IMR-90 (cell line): Measurements from ENCODE around the gene NFYC. TPM values are rescaled to one million over a fixed set of nuclear protein-coding genes. Genes with fewer than 3 reads are reported as not detected.

Experiments
- ATAC-seq: fragments of 200-7000 bp; cut with Tn5 transposase; 2 replicates; pipeline ENCODE4 v1.9.1; 2020; ENCODE audit warnings: low read depth, mild to moderate bottlenecking, moderate library complexity
- BruUV-seq: library from RNA; stranded (reverse); fragments of 400-500 nt; replicated peaks from 2 replicates; lab custom pipeline; 2021; lab: Mats Ljungman, UMichigan
- CTCF ChIA-PET: fragments of 300-600 bp; formaldehyde crosslinking; extraction: SDS; loops from one replicate; lab custom pipeline; 2021; ENCODE audit warnings: antibody characterized with exemption; lab: Yijun Ruan, JAX
- POLR2A ChIA-PET: fragments of 300-600 bp; sonication (Branson Sonifier 250); formaldehyde crosslinking; loops from one replicate; lab custom pipeline; 2022; ENCODE audit warnings: antibody characterized with exemption; ENCODE audit not compliant: unreplicated experiment; lab: Charles Lee
- DNase-seq: peaks from one replicate; pipeline ENCODE4 v3.0.0; 2013
- H2AFZ ChIP-seq: replicated peaks from 2 replicates; pipeline ENCODE3; 2013; ENCODE audit warnings: low read length, mild to moderate bottlenecking; ENCODE audit not compliant: poor library complexity
- H2AK5ac ChIP-seq: 2 replicates; pipeline ENCODE4 v1.6.1; 2013; ENCODE audit warnings: low read depth, low read length, inconsistent platforms
- H2AK9ac ChIP-seq: replicated peaks from 2 replicates; pipeline ENCODE3; 2013; ENCODE audit warnings: mild to moderate bottlenecking, low read depth, low read length, moderate library complexity; ENCODE audit not compliant: poor library complexity
- H2BK120ac ChIP-seq: 2 replicates; pipeline ENCODE4 v1.6.1; 2013; ENCODE audit warnings: low read depth, low read length, inconsistent platforms
- H2BK15ac ChIP-seq: 3 replicates; pipeline ENCODE4 v1.6.1; 2013; ENCODE audit warnings: low read depth, low read length, inconsistent platforms
- H2BK20ac ChIP-seq: 2 replicates; pipeline ENCODE4 v1.6.1; 2013; ENCODE audit warnings: low read depth, mild to moderate bottlenecking, inconsistent platforms, low read length, moderate library complexity
- H2BK5ac ChIP-seq: 2 replicates; pipeline ENCODE4 v1.6.1; 2013; ENCODE audit warnings: mild to moderate bottlenecking, low read depth, low read length, inconsistent platforms; ENCODE audit not compliant: poor library complexity, severe bottlenecking
- H3K14ac ChIP-seq: replicated peaks from 2 replicates; pipeline ENCODE4 v1.6.1; 2013; ENCODE audit warnings: low read depth, low read length, inconsistent platforms
- H3K18ac ChIP-seq: 2 replicates; pipeline ENCODE4 v1.6.1; 2013; ENCODE audit warnings: low read depth, low read length, control low read depth
- H3K23ac ChIP-seq: 2 replicates; pipeline ENCODE4 v1.6.1; 2013; ENCODE audit warnings: low read depth, low read length, inconsistent platforms
- H3K27ac ChIP-seq: 2 replicates; pipeline ENCODE4 v1.5.1; 2013; ENCODE audit warnings: mild to moderate bottlenecking, control low read depth, low read length; ENCODE audit not compliant: insufficient read depth
- H3K27me3 ChIP-seq: 2 replicates; pipeline ENCODE4 v1.6.1; 2013; ENCODE audit warnings: low read length; ENCODE audit not compliant: control insufficient read depth, insufficient read depth
- H3K36me3 ChIP-seq: 2 replicates; pipeline ENCODE4 v1.6.1; 2013; ENCODE audit warnings: low read length, mixed read lengths; ENCODE audit not compliant: control insufficient read depth, insufficient read depth
- H3K4ac ChIP-seq: 2 replicates; pipeline ENCODE4 v1.6.1; 2013; ENCODE audit warnings: low read depth, low read length, inconsistent platforms
- H3K4me1 ChIP-seq: 2 replicates; pipeline ENCODE4 v1.6.1; 2013; ENCODE audit warnings: low read length, mixed read lengths; ENCODE audit not compliant: control insufficient read depth, insufficient read depth
- H3K4me2 ChIP-seq: 2 replicates; pipeline ENCODE4 v1.6.1; 2013; ENCODE audit warnings: low read depth, mild to moderate bottlenecking, control low read depth, low read length, moderate library complexity
- H3K4me3 ChIP-seq: 2 replicates; pipeline ENCODE4 v1.5.1; 2013; ENCODE audit warnings: low read depth, mild to moderate bottlenecking, control low read depth, low read length, moderate library complexity; ENCODE audit not compliant: insufficient read depth
- H3K56ac ChIP-seq: 2 replicates; pipeline ENCODE4 v1.6.1; 2013; ENCODE audit warnings: low read length, inconsistent platforms; ENCODE audit not compliant: insufficient read depth; ENCODE audit errors: extremely low read depth
- H3K79me1 ChIP-seq, 2 experiments: 2 replicates each; pipeline ENCODE4 v1.6.1; 2013; ENCODE audit warnings: low read length in 2 of 2, inconsistent platforms in 1 of 2, low read depth in 1 of 2
- H3K9ac ChIP-seq: 2 replicates; pipeline ENCODE4 v1.6.1; 2013; ENCODE audit warnings: low read depth, low read length, control low read depth
- H3K9me1 ChIP-seq: 2 replicates; pipeline ENCODE4 v1.6.1; 2013; ENCODE audit warnings: low read length, inconsistent platforms; ENCODE audit not compliant: insufficient read depth
- H3K9me3 ChIP-seq: 2 replicates; pipeline ENCODE4 v1.6.1; 2013; ENCODE audit warnings: low read length; ENCODE audit not compliant: control insufficient read depth, insufficient read depth
- H4K20me1 ChIP-seq: 2 replicates; pipeline ENCODE4 v1.6.1; 2013; ENCODE audit warnings: low read length, inconsistent platforms; ENCODE audit not compliant: insufficient read depth
- H4K5ac ChIP-seq: 2 replicates; pipeline ENCODE4 v1.6.1; 2013; ENCODE audit warnings: mild to moderate bottlenecking, low read depth, low read length, control low read depth
- H4K8ac ChIP-seq, 2 experiments: 2 replicates each; pipeline ENCODE4 v1.6.1; 2013; ENCODE audit warnings: low read depth in 2 of 2, low read length in 2 of 2, control low read depth in 1 of 2, inconsistent platforms in 1 of 2
- H4K91ac ChIP-seq: 2 replicates; pipeline ENCODE4 v1.6.1; 2013; ENCODE audit warnings: low read depth, low read length, inconsistent platforms; ENCODE audit not compliant: insufficient read depth
- BHLHE40 ChIP-seq: fragments of 150-350 bp; IDR thresholded peaks from 2 replicates; pipeline ENCODE4 v1.6.1; 2016; ENCODE audit warnings: mild to moderate bottlenecking, low read depth, low read length
- CEBPB ChIP-seq: IDR thresholded peaks from 2 replicates; pipeline ENCODE4 v1.6.1; 2012; ENCODE audit warnings: low read depth, low read length, improper control_type of control experiment
- CHD1 ChIP-seq: IDR thresholded peaks from 2 replicates; pipeline ENCODE4 v1.6.1; 2012; ENCODE audit warnings: low read depth, low read length, improper control_type of control experiment
- CTCF ChIP-seq: conservative IDR thresholded peaks from 2 replicates; pipeline ENCODE4 v1.5.1; 2012; ENCODE audit warnings: mild to moderate bottlenecking, low read depth, low read length, improper control_type of control experiment
- ELK1 ChIP-seq: fragments of 150-350 bp; IDR thresholded peaks from 2 replicates; pipeline ENCODE4 v1.6.1; 2016; ENCODE audit warnings: low read depth, mild to moderate bottlenecking, low read length, moderate library complexity, borderline replicate concordance
- FOS ChIP-seq: fragments of 150-350 bp; IDR thresholded peaks from 2 replicates; pipeline ENCODE4 v1.6.1; 2016; ENCODE audit warnings: low read depth, low read length
- MAFK ChIP-seq: IDR thresholded peaks from 2 replicates; pipeline ENCODE4 v1.6.1; 2012; ENCODE audit warnings: low read depth, low read length, improper control_type of control experiment
- MAZ ChIP-seq: IDR thresholded peaks from 2 replicates; pipeline ENCODE4 v1.6.1; 2012; ENCODE audit warnings: low read depth, mild to moderate bottlenecking, low read length, improper control_type of control experiment, moderate library complexity, borderline replicate concordance
- MXI1 ChIP-seq: IDR thresholded peaks from 2 replicates; pipeline ENCODE4 v1.6.1; 2012; ENCODE audit warnings: low read depth, mild to moderate bottlenecking, low read length, moderate library complexity, borderline replicate concordance
- NFE2L2 ChIP-seq: fragments of 150-350 bp; IDR thresholded peaks from 2 replicates; pipeline ENCODE4 v1.6.1; 2016; ENCODE audit warnings: low read depth, mild to moderate bottlenecking, low read length
- POLR2A ChIP-seq: IDR thresholded peaks from 2 replicates; pipeline ENCODE4 v1.6.1; 2012; ENCODE audit warnings: mild to moderate bottlenecking, low read depth, low read length
- RAD21 ChIP-seq: IDR thresholded peaks from 2 replicates; pipeline ENCODE4 v1.6.1; 2012; ENCODE audit warnings: low read length, improper control_type of control experiment
- RCOR1 ChIP-seq: IDR thresholded peaks from 2 replicates; pipeline ENCODE4 v1.6.1; 2012; ENCODE audit warnings: mild to moderate bottlenecking, low read length, improper control_type of control experiment; ENCODE audit not compliant: insufficient replicate concordance
- RFX5 ChIP-seq: IDR thresholded peaks from 2 replicates; pipeline ENCODE4 v1.8.0; 2012; ENCODE audit warnings: low read depth, mild to moderate bottlenecking, low read length, moderate library complexity
- SMC3 ChIP-seq: fragments of 150-350 bp; IDR thresholded peaks from 2 replicates; pipeline ENCODE4 v1.6.1; 2016; ENCODE audit warnings: low read depth, mild to moderate bottlenecking, antibody characterized with exemption, low read length, moderate library complexity
- USF2 ChIP-seq: fragments of 150-350 bp; IDR thresholded peaks from 2 replicates; pipeline ENCODE4 v1.6.1; 2017; ENCODE audit warnings: mild to moderate bottlenecking, antibody characterized with exemption, low read length, low read depth
- WGBS, 2 experiments: methylation state at CpG; one replicate each; pipeline versions ENCODE4 v1.1.5 to v1.1.7; 2013; ENCODE audit warnings: missing lambda C conversion rate in 2 of 2; ENCODE audit not compliant: insufficient read length in 1 of 2; ENCODE audit errors: extremely low coverage in 2 of 2; 5-methylcytosine and 5-hydroxymethylcytosine counted together
- dilution Hi-C: fragments of 300-500 bp; cut with HindIII; formaldehyde crosslinking; loops from one replicate; pipeline ENCODE4 v1.14.3; 2018; ENCODE audit warnings: low sequenced_read_pairs; ENCODE audit not compliant: unreplicated experiment
- in situ Hi-C: fragments of 300-500 bp; cut with MboI; formaldehyde crosslinking; loops from 3 replicates; pipeline ENCODE4 v1.14.3; 2019; ENCODE audit warnings: low sequenced_read_pairs, inconsistent platforms, mixed read lengths
- intact Hi-C: fragments of 100-400 bp; cut with micrococcal nuclease; formaldehyde crosslinking; loops from 2 replicates; pipeline ENCODE4 v1.10.0; 2022
- polyA plus RNA-seq, 3 experiments: library from polyadenylated mRNA; depleted of rRNA; stranded (reverse); fragments of >200 nt; gene quantifications; 2 replicates each; pipeline ENCODE4 v1.2.3, GENCODE V29; 2012; ENCODE audit warnings: low replicate concordance in 1 of 3
- total RNA-seq: library from RNA; depleted of rRNA; stranded (reverse); fragments of >200 nt; gene quantifications from 2 replicates; pipeline ENCODE4 v1.2.3, GENCODE V29; 2012

The NFYC gene
- total and polyA plus RNA-seq, 2 of the 4 experiments (the other 2 are of a cell fraction), result 45.2 to 62.2 TPM

- Histone ChIP-seq H3K36me3 (no peaks in the 10 kb centered on the region), H3K9me1 (no peaks in the 10 kb centered on the region), H2BK20ac (no peak overlapping the region), H3K14ac (no peak overlapping the region), H3K23ac (no peak overlapping the region), H3K56ac (no peak overlapping the region), H2AK5ac (no peak overlapping the region), H3K4me2 (no peak overlapping the region), H3K4me3 (no peak overlapping the region), H4K20me1 (no peaks in the 10 kb centered on the region), H2AK9ac (no peak overlapping the region), H3K27ac (no peak overlapping the region), H2AFZ (peak overlapping the region; percentile 51), H2BK120ac (no peak overlapping the region), H4K5ac (no peak overlapping the region), H4K91ac (no peak overlapping the region), H3K27me3 (peaks cover 47% of the 10 kb centered on the region), H2BK5ac (no peak overlapping the region), H2BK15ac (no peak overlapping the region), H3K4ac (no peak overlapping the region), H3K79me1 (no peaks in the 10 kb centered on the region), H3K9me3 (no peaks in the 10 kb centered on the region), H3K9ac (no peak overlapping the region), H3K4me1 (peaks cover 3% of the 10 kb centered on the region; the same call in 1 of the 2 replicates), H3K18ac (no peak overlapping the region), H4K8ac (no peak overlapping the region)
- dilution Hi-C loops, result no loop called here
- ChIA-PET CTCF (no interaction called here), POLR2A (no interaction called here)
- in situ Hi-C loops, result no loop called here
- no peak for TF ChIP-seq CEBPB
- TF ChIP-seq RCOR1, result no peak
- TF ChIP-seq ELK1, result no peak
- TF ChIP-seq USF2, result no peak
- no peak for TF ChIP-seq SMC3
- no peak for TF ChIP-seq RFX5
- no peak for TF ChIP-seq MXI1
- TF ChIP-seq CTCF, result no peak
- TF ChIP-seq MAZ, result no peak
- TF ChIP-seq FOS, result no peak
- TF ChIP-seq MAFK, result no peak
- TF ChIP-seq POLR2A, result no peak
- no peak for TF ChIP-seq NFE2L2
- no peak for TF ChIP-seq CHD1
- TF ChIP-seq RAD21, result no peak
- TF ChIP-seq BHLHE40, result no peak
- WGBS, 2 experiments, result 22% methylated on average over 1 of the region's 13 CpGs; no CpG with 5 or more reads in 1 of the 2 experiments
- DNase-seq, result no peak
- ATAC-seq, result no peak
- intact Hi-C loops, result no loop called here
- no TSS peak for BruUV-seq
Measured at GRCh38 chr1:40795811-40796586, 104.5 kb downstream of the NFYC start.
